Hematopoietic multipotent progenitor cell treated with erythropoietin and hydrocortisone succinate and interleukin-3 and kit ligand, for 4 days (in vitro differentiated cells): ENCODE data around the gene ATP10A.
"Not testable (repeated sequence)": the region's sequence is repeated elsewhere in the genome, so short reads cannot be mapped to it uniquely, and the experiment has no call there.

ENCODE experiments used
- DNase-seq: peaks from one replicate; pipeline ENCODE4 v3.0.0-alpha.2; 2015

Gene ATP10A

GRCh38 chr15:25883463-25884259, 20.5 kb upstream of the ATP10A start:
- no peak for DNase-seq

GRCh38 chr15:25882466-25882865, 19.3 kb upstream of the ATP10A start:
- no peak for DNase-seq

GRCh38 chr15:25880877-25881276, 17.8 kb upstream of the ATP10A start:
- not testable (repeated sequence) for DNase-seq

- DNase-seq = no peak
These were observed 17.3 kb upstream of the ATP10A start for GRCh38 chr15:25880411-25880810.

GRCh38 chr15:25879438-25879837, 16.3 kb upstream of the ATP10A start:
- no peak for DNase-seq

GRCh38 chr15:25877681-25878080, 14.6 kb upstream of the ATP10A start:
- DNase-seq = no peak

GRCh38 chr15:25876231-25877140, 13.4 kb upstream of the ATP10A start:
- no peak for DNase-seq

- DNase-seq = no peak
These were observed 12.4 kb upstream of the ATP10A start for GRCh38 chr15:25875566-25875965.

GRCh38 chr15:25874379-25874778, 11.3 kb upstream of the ATP10A start:
- DNase-seq = no peak

GRCh38 chr15:25871403-25871802, 8.3 kb upstream of the ATP10A start:
- no peak for DNase-seq

GRCh38 chr15:25870938-25871337, 7.8 kb upstream of the ATP10A start:
- no peak for DNase-seq

GRCh38 chr15:25869701-25870100, 6.6 kb upstream of the ATP10A start:
- DNase-seq = no peak

GRCh38 chr15:25866874-25867273, 3.7 kb upstream of the ATP10A start:
- no peak for DNase-seq

- no peak for DNase-seq
These were observed 3.1 kb upstream of the ATP10A start for GRCh38 chr15:25866251-25866650.

GRCh38 chr15:25864966-25865365, 1.8 kb upstream of the ATP10A start:
- DNase-seq = no peak

GRCh38 chr15:25863968-25864580, 947 bp upstream of the ATP10A start:
- DNase-seq = no peak

- DNase-seq = peak; percentile 46
These were observed 536 bp downstream of the ATP10A start for GRCh38 chr15:25862472-25863110.

- no peak for DNase-seq
These were observed 1.1 kb downstream of the ATP10A start for GRCh38 chr15:25862071-25862471.

GRCh38 chr15:25860885-25861866, 2.0 kb downstream of the ATP10A start:
- DNase-seq = peak; percentile 71

- DNase-seq = no peak
These were observed 3.1 kb downstream of the ATP10A start for GRCh38 chr15:25859838-25860645.
